KG1 (cell line): ENCODE measurements around the gene BCL11B.

ENCODE experiments used
- DNase-seq: peaks from one replicate; lab custom pipeline; 2025; lab: John Stamatoyannopoulos, UW

BCL11B gene

GRCh38 chr14:99159341-99160340 is 112.4 kb downstream of the BCL11B start:
- no peak for DNase-seq

DNA sequence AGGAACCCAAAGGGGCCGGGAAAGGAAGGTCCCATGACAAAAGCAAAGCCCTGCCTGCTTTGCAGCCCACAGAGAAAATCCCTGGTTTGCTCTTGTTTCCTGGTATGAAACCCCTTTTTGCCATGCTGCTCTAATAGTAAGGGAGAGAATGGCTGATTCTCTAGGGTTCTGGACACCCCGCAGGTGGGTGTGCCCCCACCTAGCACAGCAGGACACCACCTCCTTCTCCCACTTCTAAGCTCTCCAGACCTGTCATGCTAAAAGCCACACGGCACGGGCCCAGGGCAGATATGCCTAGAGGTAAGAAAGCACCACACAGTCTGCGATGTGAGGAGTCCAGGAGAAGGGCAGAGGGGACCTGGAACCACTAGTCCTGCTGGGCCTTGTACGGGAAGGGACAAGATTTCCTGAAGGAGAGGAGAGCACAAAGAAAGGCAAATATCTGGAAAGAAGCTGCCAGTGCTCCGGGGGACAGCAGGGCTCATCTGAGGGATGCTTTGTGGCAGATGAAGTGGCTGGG is 113.3 kb downstream of the BCL11B start:
- no peak for DNase-seq

- no peak for DNase-seq
These were observed 113.8 kb downstream of the BCL11B start for GRCh38 chr14:99158150-99158549.

DNA sequence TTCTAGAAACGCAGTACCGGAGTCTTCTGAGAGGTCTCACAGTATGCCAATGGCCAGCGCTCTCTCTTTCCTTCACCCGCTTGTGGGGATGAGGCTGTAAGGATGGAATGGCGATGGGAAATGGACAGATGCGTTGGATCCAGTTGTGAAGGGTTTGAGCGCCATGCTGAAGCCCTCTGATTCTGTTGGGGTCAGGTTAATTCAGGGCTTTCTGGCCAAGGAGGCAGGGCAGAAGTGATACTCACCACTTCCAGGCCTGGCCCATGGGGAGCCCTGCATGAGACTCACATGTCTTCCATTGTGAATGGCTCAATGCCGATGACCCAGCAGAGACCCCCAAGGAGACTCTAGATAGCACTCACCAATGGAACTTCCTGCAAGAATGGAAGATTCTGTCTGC is 114.3 kb downstream of the BCL11B start:
- no peak for DNase-seq

- no peak for DNase-seq
These were observed 114.8 kb downstream of the BCL11B start for GRCh38 chr14:99157246-99157645.

GRCh38 chr14:99156814-99157213 is 115.2 kb downstream of the BCL11B start:
- DNase-seq: no peak

- DNase-seq: no peak
These were observed 115.9 kb downstream of the BCL11B start for GRCh38 chr14:99156090-99156425.

DNA sequence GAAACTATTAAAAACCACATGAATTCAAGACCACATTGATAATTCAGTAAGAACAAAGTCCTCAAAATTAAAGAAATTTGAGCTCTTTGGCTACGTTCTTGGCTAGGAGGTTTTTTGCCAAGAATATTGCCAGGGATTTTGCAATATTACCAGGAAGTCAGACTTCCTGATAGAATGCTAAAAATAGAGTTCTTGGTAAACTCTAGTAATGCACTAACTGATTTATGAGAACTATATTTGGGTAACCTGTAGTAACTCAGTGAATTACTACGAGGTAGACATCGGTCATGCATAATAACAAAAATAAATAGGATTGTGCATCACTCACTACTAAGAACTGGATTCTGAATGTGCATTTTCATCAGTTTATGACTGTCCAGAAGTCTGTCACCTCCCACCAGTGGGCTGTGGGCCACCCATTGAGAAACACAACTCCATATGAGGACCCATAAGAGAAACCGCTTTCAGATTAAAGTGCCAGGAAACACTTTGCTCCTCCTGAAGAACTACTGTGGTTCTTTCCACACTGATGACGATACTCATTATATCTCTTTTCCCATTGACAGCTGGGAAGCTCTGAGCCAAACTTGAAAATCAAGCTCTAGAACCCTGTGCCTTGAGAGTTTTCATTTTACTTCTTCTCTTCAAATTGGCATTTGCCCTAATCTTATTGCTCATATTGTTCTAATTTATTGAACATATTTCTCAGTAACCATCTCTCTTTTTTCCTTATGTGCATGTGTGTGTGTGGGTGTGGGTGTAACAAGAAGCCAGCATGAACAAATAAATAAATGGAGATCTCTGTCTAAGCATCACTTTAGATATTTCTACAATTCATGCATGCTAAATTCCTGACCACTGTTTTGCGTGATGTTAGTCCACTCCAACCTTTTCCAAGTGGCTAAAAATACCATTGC is 116.6 kb downstream of the BCL11B start:
- DNase-seq: no peak

DNA sequence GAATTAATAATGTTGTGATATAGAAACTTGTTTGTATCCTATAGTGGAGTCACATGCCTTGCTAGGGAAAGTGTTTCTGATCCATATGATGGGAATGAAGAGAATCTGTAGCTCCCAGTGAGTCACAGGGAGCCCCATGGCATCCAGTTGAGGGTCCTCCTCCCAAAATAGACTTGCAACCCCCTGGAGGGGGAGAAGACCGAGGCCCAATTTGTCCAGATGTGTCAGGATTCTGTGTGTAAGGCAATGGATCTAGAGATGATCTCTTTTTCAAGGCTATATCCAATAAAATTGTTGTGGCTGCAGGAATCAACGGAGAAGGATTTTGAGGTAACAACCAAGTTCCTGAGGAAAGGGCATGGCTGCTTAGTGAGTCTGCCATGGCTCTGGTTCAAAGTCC is 121.8 kb downstream of the BCL11B start:
- DNase-seq: no peak

GRCh38 chr14:99148861-99149610 is 123.0 kb downstream of the BCL11B start:
- no peak for DNase-seq

GRCh38 chr14:99148131-99148530 is 123.9 kb downstream of the BCL11B start:
- DNase-seq: no peak

DNA sequence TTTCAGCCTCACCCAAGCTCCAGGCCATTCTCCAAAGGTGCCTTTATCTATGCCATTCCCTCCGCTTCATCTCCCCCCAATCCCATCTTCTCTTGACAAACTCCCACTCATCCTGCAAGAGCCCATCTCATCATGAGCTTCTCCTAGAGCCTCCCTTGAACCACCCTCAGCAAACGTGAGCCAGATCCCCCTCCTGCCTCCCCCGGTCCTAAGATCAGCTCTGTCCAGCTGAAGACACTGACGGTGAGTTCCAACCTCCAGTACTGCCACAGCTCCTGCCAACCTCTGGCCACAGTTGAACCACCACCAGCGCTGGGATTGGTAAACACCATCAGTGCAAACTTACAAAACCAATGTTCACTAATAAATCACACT is 124.6 kb downstream of the BCL11B start:
- no peak for DNase-seq

GRCh38 chr14:99146616-99147365 is 125.2 kb downstream of the BCL11B start:
- DNase-seq: no peak

DNA sequence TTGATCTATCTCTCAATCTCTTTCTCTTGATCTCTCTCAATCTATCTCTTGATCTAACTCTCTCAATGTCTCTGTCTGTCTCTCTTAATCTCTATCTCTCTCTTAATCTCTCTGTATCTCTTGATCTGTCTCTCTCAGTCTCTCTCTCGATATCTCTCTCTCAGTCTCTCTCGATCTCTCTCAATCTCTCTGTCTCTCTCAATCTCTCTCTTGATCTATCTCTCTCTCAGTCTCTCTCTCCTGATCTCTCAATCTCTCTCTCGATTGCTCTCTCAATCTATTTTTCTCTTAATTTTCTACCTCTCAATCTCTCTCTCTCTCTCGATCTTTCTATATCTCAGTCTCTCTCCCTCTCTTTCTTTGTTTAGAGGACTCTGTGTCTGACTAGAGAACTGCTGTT is 126.7 kb downstream of the BCL11B start:
- DNase-seq: no peak

DNA sequence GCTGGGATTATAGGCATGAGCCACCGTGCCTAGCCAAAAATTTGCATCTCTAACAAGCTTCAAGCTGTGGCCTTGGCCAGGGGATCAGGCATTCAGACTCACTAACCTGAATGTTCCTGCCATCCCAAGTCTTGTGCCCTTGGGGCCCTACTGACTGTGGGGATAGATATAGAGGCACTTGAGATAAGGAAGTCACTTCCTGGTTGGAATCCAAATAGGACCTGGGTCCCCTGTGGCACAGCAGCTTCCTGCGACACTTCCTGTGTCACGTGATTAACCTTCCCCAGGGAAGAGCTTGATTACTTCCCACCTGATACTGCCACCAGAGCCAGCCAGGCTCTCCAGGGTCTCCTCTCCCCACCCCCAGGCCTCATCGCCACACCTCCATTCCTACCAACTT is 128.2 kb downstream of the BCL11B start:
- DNase-seq: no peak

- DNase-seq: no peak
These were observed 128.9 kb downstream of the BCL11B start for GRCh38 chr14:99143126-99143525.

GRCh38 chr14:99141236-99141635 is 130.8 kb downstream of the BCL11B start:
- no peak for DNase-seq

DNA sequence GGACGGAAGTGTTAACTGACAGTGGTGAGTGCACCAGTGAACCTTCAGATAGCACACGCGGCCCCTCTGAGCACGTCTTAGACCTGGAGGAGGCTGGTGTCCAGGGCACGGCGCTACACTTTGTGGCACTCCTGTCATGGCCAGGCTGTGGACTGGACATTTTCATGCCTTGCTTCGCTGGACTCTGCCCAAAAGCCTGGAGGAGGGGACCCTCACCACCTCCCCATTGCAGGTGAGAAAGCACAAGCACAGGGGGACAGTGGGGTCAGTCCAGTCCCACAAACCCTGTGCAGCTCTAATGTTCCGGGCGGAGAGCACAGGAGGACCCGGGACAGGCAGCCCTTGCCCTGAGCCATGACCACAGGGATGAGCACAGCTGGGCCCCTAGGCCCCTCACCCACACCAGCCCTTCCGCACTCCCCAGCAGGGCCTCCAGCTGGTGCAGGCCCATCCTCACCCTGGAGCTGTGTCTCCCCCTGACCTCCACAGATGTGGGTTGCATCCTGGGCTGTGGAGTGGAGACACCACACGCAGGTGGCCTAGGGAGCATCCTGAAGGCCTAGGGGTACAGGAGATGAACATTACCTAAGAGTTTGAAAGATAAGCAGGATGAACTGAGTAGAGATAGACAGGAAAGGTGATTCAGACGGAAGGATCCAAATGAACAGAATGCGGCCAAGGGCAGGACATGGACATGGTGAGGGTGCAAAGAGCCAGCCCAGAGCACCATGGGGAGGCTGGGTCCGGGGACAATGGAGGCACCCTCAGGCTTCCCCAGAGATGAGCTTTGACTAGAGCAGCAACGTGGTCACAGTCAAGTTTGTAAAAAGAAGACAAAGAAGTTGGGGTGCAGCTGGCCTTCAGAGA is 132.8 kb downstream of the BCL11B start:
- DNase-seq: no peak

DNA sequence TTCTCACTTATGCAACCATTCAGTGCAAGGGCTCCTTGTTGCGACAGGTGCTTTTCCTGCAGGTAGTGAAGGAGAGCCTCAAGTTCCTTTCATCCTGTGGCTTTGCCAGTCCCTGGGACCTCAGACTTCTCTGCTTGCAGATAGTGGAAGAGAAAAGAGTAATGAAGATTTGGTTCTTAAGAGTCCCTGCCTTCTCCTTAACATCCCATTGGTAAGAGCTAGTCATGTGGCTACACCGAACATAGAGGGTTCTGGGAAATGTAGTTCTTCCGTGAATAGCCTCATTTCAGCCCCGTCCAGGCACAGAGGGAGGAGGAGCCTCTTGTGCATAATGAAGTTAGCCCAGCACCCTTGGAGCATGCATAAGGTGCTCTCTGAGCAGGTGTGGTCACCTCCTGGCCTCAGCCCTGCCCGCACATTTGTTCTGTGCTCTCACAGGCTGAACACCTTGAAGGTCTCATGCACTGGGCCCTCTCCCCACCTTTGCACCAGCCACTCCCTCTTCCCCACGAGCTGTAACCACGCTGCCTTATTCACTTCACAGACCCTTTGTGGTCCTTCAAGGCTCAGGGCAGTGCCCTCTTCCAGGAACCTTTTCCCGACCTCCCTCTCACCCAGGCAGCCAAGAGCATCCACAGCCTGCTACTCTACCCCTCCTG is 134.0 kb downstream of the BCL11B start:
- DNase-seq: no peak
